GM21423 (cell line): ENCODE data around the gene PLP1.

Experiments
- ATAC-seq: cut with Tn5 transposase; IDR thresholded peaks from one replicate; pipeline ENCODE4 v1.9.1; 2021; ENCODE audit warnings: mild to moderate bottlenecking, moderate library complexity; ENCODE audit not compliant: unreplicated experiment

Gene PLP1

GRCh38 chrX:103823591-103823990, 47.0 kb downstream of the PLP1 start:
- ATAC-seq = no peak

GRCh38 chrX:103825881-103826280, 49.2 kb downstream of the PLP1 start:
- no peak for ATAC-seq

- ATAC-seq = no peak
Observed at GRCh38 chrX:103828529-103828928, 51.9 kb downstream of the PLP1 start.

GRCh38 chrX:103830848-103831247, 54.2 kb downstream of the PLP1 start:
- no peak for ATAC-seq

GRCh38 chrX:103831342-103831802, 54.7 kb downstream of the PLP1 start:
- ATAC-seq = peak; percentile 6

- ATAC-seq = peak; percentile 90
Observed at GRCh38 chrX:103831803-103832544, 55.3 kb downstream of the PLP1 start, which contains the start of gene RAB9B. TSS of gene RAB9B (minus strand) at chrX:103832257. CDS start at chrX:103825784, 6,473 bp downstream.

GRCh38 chrX:103839404-103839803, 62.8 kb downstream of the PLP1 start:
- no peak for ATAC-seq
